ENCODE results near the gene GPD2.

DNA sequence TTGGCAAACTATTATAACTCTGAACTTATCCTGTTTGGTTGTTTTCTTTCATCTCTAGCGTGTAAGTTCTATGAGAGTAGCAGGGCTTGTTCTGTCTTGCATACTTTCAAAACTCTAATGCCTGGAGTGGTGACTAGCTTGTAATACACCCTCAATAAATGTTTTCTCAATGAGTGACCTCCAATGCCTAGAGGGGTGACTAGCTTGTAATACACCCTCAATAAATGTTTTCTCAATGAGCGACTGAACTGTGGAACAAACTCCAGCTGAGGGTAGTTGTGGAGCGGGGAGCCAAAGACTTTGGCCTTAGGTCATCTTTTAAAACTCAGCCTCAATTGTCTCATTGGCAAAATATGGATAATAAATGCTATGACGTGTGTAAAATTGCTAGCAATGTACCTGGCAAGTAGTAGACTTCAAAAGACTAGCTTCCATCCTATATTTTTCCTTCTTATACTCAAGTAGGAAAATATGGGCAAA, 1.8 kb downstream of the GPD2 start:
- TF ChIP-seq, protein P1, sequence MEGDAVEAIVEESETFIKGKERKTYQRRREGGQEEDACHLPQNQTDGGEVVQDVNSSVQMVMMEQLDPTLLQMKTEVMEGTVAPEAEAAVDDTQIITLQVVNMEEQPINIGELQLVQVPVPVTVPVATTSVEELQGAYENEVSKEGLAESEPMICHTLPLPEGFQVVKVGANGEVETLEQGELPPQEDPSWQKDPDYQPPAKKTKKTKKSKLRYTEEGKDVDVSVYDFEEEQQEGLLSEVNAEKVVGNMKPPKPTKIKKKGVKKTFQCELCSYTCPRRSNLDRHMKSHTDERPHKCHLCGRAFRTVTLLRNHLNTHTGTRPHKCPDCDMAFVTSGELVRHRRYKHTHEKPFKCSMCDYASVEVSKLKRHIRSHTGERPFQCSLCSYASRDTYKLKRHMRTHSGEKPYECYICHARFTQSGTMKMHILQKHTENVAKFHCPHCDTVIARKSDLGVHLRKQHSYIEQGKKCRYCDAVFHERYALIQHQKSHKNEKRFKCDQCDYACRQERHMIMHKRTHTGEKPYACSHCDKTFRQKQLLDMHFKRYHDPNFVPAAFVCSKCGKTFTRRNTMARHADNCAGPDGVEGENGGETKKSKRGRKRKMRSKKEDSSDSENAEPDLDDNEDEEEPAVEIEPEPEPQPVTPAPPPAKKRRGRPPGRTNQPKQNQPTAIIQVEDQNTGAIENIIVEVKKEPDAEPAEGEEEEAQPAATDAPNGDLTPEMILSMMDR (conservative IDR thresholded peaks at IDR 0.05 in 1 of 2, IDR thresholded peaks at IDR 0.05 in 1 of 2; ENCODE audit: extremely low read depth in 1 of 2, insufficient read depth in 1 of 2, low read depth in 1 of 2, low read length in 2 of 2), result no peak
- no peak for TF ChIP-seq EZH2 (IDR thresholded peaks at IDR 0.05; ENCODE audit: borderline replicate concordance, low read length)
